H9 (cell line): ENCODE results near the gene GADD45GIP1. TPM values are rescaled to one million over a fixed set of nuclear protein-coding genes. Genes with fewer than 3 reads are reported as not detected.

Experiments used
- DNase-seq: peaks from one replicate; pipeline ENCODE4 v3.0.0-alpha.2; 2017
- H2AFZ ChIP-seq: one replicate; pipeline ENCODE4 v1.6.1; 2013; ENCODE audit warnings: mild to moderate bottlenecking, low read length, control low read depth, moderate library complexity
- H2AK5ac ChIP-seq: 2 replicates; pipeline ENCODE4 v1.6.1; 2013; ENCODE audit warnings: low read length, control low read depth, mixed read lengths; ENCODE audit not compliant: insufficient read length
- H2BK120ac ChIP-seq: one replicate; pipeline ENCODE4 v1.6.1; 2013; ENCODE audit warnings: low read depth, mild to moderate bottlenecking, low read length, control low read depth, inconsistent platforms; ENCODE audit not compliant: poor library complexity, severe bottlenecking
- H2BK12ac ChIP-seq: 2 replicates; pipeline ENCODE4 v1.6.1; 2013; ENCODE audit warnings: low read length, control low read depth, mixed read lengths, low read depth; ENCODE audit not compliant: insufficient read length
- H2BK15ac ChIP-seq: 2 replicates; pipeline ENCODE4 v1.6.1; 2013; ENCODE audit warnings: low read depth, low read length, control low read depth
- H2BK20ac ChIP-seq: one replicate; pipeline ENCODE4 v1.6.1; 2013; ENCODE audit warnings: low read depth, mild to moderate bottlenecking, low read length, control low read depth, inconsistent platforms; ENCODE audit not compliant: poor library complexity, severe bottlenecking
- H2BK5ac ChIP-seq: 2 replicates; pipeline ENCODE4 v1.6.1; 2013; ENCODE audit warnings: low read length, control low read depth, mixed read lengths; ENCODE audit not compliant: insufficient read length
- H3K14ac ChIP-seq: 2 replicates; pipeline ENCODE4 v1.6.1; 2013; ENCODE audit warnings: low read length, control low read depth; ENCODE audit not compliant: insufficient read depth
- H3K18ac ChIP-seq: 2 replicates; pipeline ENCODE4 v1.6.1; 2013; ENCODE audit warnings: low read depth, mild to moderate bottlenecking, mixed read lengths, low read length, control low read depth; ENCODE audit not compliant: insufficient read length
- H3K23ac ChIP-seq: 2 replicates; pipeline ENCODE4 v1.6.1; 2013; ENCODE audit warnings: low read length, control low read depth, mixed read lengths, low read depth; ENCODE audit not compliant: insufficient read length
- H3K23me2 ChIP-seq: 2 replicates; pipeline ENCODE4 v1.6.1; 2013; ENCODE audit warnings: low read depth, mild to moderate bottlenecking, mixed read lengths, low read length, control low read depth; ENCODE audit not compliant: insufficient read length, poor library complexity, severe bottlenecking
- H3K27ac ChIP-seq: 2 replicates; pipeline ENCODE4 v1.5.1; 2013; ENCODE audit warnings: low read length, control low read depth, mixed read lengths, low read depth; ENCODE audit not compliant: insufficient read length
- H3K27me3 ChIP-seq: 2 replicates; pipeline ENCODE4 v1.6.1; 2013; ENCODE audit warnings: low read length, control low read depth, inconsistent platforms; ENCODE audit not compliant: insufficient read depth
- H3K4ac ChIP-seq: 2 replicates; pipeline ENCODE4 v1.6.1; 2013; ENCODE audit warnings: low read depth, mild to moderate bottlenecking, control low read depth, inconsistent platforms, low read length, moderate library complexity
- H3K4me1 ChIP-seq: 2 replicates; pipeline ENCODE4 v1.6.1; 2013; ENCODE audit warnings: low read length, control low read depth, inconsistent platforms; ENCODE audit not compliant: insufficient read depth
- H3K4me2 ChIP-seq: 2 replicates; pipeline ENCODE4 v1.6.1; 2013; ENCODE audit warnings: low read length, control low read depth, mixed read lengths; ENCODE audit not compliant: insufficient read length, insufficient read depth
- H3K56ac ChIP-seq: 2 replicates; pipeline ENCODE4 v1.6.1; 2013; ENCODE audit warnings: low read depth, mild to moderate bottlenecking, mixed read lengths, low read length, control low read depth; ENCODE audit not compliant: insufficient read length
- H3K79me1 ChIP-seq: 2 replicates; pipeline ENCODE4 v1.6.1; 2013; ENCODE audit warnings: low read depth, mild to moderate bottlenecking, moderate library complexity, low read length, control low read depth, inconsistent platforms; ENCODE audit not compliant: insufficient read depth, poor library complexity, severe bottlenecking
- H3K79me2 ChIP-seq: 2 replicates; pipeline ENCODE4 v1.6.1; 2013; ENCODE audit warnings: low read length, control low read depth, inconsistent platforms; ENCODE audit not compliant: insufficient read depth
- H3K9ac ChIP-seq: 2 replicates; pipeline ENCODE4 v1.6.1; 2013; ENCODE audit warnings: low read length, control low read depth, mixed read lengths; ENCODE audit not compliant: insufficient read length; ENCODE audit errors: extremely low read depth
- H3K9me3 ChIP-seq: one replicate; pipeline ENCODE4 v1.6.1; 2013; ENCODE audit warnings: low read depth, low read length, inconsistent platforms; ENCODE audit not compliant: control insufficient read depth
- H3T11ph ChIP-seq: one replicate; pipeline ENCODE4 v1.6.1; 2013; ENCODE audit warnings: mild to moderate bottlenecking, low read length, control low read depth, inconsistent platforms
- H4K20me1 ChIP-seq: one replicate; pipeline ENCODE4 v1.6.1; 2013; ENCODE audit not compliant: control insufficient read depth, insufficient read length, insufficient read depth
- H4K5ac ChIP-seq: 2 replicates; pipeline ENCODE4 v1.6.1; 2013; ENCODE audit warnings: low read depth, mild to moderate bottlenecking, mixed read lengths, low read length, control low read depth; ENCODE audit not compliant: insufficient read length
- H4K8ac ChIP-seq: replicated peaks from 2 replicates; pipeline ENCODE4 v1.6.1; 2013; ENCODE audit warnings: low read length, control low read depth, mixed read lengths, low read depth; ENCODE audit not compliant: insufficient read length
- H4K91ac ChIP-seq: 2 replicates; pipeline ENCODE4 v1.6.1; 2013; ENCODE audit warnings: low read depth, mild to moderate bottlenecking, moderate library complexity, mixed read lengths, low read length, control low read depth; ENCODE audit not compliant: insufficient read length
- H3K27ac Mint-ChIP-seq, 3 experiments: 2 replicates in 2 of 3; 3 replicates in 1 of 3; pipeline ENCODE4 v1.8.0; 2020 to 2021; ENCODE audit warnings: mixed read lengths in 3 of 3, mild to moderate bottlenecking in 1 of 3, moderate library complexity in 1 of 3
- H3K27me3 Mint-ChIP-seq: 2 replicates; pipeline ENCODE4 v1.8.0; 2021; ENCODE audit warnings: low read depth, mild to moderate bottlenecking, moderate library complexity, mixed read lengths
- H3K36me3 Mint-ChIP-seq, 3 experiments: 2 replicates in 2 of 3; 3 replicates in 1 of 3; pipeline ENCODE4 v1.8.0; 2020 to 2021; ENCODE audit warnings: low read depth in 3 of 3, mixed read lengths in 3 of 3; ENCODE audit not compliant: insufficient read depth in 1 of 3
- H3K4me1 Mint-ChIP-seq, 2 experiments: 2 replicates each; pipeline ENCODE4 v1.8.0; 2020; ENCODE audit warnings: mixed read lengths in 2 of 2
- H3K4me3 Mint-ChIP-seq, 2 experiments: 2 replicates in 1 of 2; 3 replicates in 1 of 2; pipeline ENCODE4 v1.8.0; 2020 to 2021; ENCODE audit warnings: mild to moderate bottlenecking in 2 of 2, mixed read lengths in 2 of 2, moderate library complexity in 1 of 2
- H3K9me3 Mint-ChIP-seq, 2 experiments: 2 replicates in 1 of 2; 3 replicates in 1 of 2; pipeline ENCODE4 v1.8.0; 2020; ENCODE audit warnings: mild to moderate bottlenecking in 2 of 2, mixed read lengths in 2 of 2, moderate library complexity in 1 of 2
- CTCF ChIP-seq: fragments of 200-600 bp; sonication (generic); conservative IDR thresholded peaks from 3 replicates; pipeline ENCODE4 v1.8.0; 2021; ENCODE audit warnings: antibody characterized with exemption, mild to moderate bottlenecking
- WGBS: extraction: QIAGEN DNeasy Blood & Tissue Kit; methylation state at CpG from one replicate; pipeline ENCODE4 v1.1.7; 2013; ENCODE audit warnings: missing lambda C conversion rate, low lambda C conversion rate, mixed read lengths; ENCODE audit not compliant: insufficient read length; ENCODE audit errors: extremely low coverage; 5-methylcytosine and 5-hydroxymethylcytosine counted together
- total RNA-seq: library from RNA; stranded (reverse); gene quantifications from 2 replicates; pipeline ENCODE4 v1.2.1, GENCODE V29; 2021

GADD45GIP1 gene
- total RNA-seq, 1 experiment from 2014 or later: 44.5 TPM

- peaks cover 53% of the 10 kb centered on the region for H3K27me3 ChIP-seq
- H3K18ac ChIP-seq: no peak overlapping the region
- H2AK5ac ChIP-seq: no peak overlapping the region
- no peak overlapping the region for H2AFZ ChIP-seq
- Mint-ChIP-seq H3K4me1 (peaks cover 3 to 8% of the 10 kb centered on the region in 2 experiments), H3K36me3 (peaks cover 0 to 2% (median 0%) of the 10 kb centered on the region in 3 experiments; a peak in 1 of 7 replicates), H3K4me3 (no peak overlapping the region; a peak in 1 of 5 replicates), H3K27me3 (peaks cover 95% of the 10 kb centered on the region), H3K9me3 (peaks cover 2 to 9% of the 10 kb centered on the region in 2 experiments; a peak in 2 of 5 replicates), H3K27ac (no peak overlapping the region)
- H3K79me1 ChIP-seq: no peaks in the 10 kb centered on the region
- peaks cover 4% of the 10 kb centered on the region for H3K23me2 ChIP-seq
- H3T11ph ChIP-seq: no peak overlapping the region
- no peak overlapping the region for H4K8ac ChIP-seq
- no peak overlapping the region for H3K23ac ChIP-seq
- no peak for DNase-seq
- no peak overlapping the region for H3K56ac ChIP-seq
- H3K4me1 ChIP-seq: no peaks in the 10 kb centered on the region
- WGBS: no CpG with 5 or more reads among the region's 25 CpGs
- H3K27ac ChIP-seq: no peak overlapping the region
- H3K4ac ChIP-seq: no peak overlapping the region
- H2BK15ac ChIP-seq: no peak overlapping the region
- no peak overlapping the region for H3K14ac ChIP-seq
- no peak for TF ChIP-seq CTCF
- H2BK20ac ChIP-seq: no peak overlapping the region
- H2BK120ac ChIP-seq: no peak overlapping the region
- H3K9ac ChIP-seq: no peak overlapping the region
- no peak overlapping the region for H2BK12ac ChIP-seq
- no peaks in the 10 kb centered on the region for H3K79me2 ChIP-seq
- H2BK5ac ChIP-seq: no peak overlapping the region
- no peak overlapping the region for H4K5ac ChIP-seq
- no peak overlapping the region for H3K4me2 ChIP-seq
- H4K20me1 ChIP-seq: peaks cover 7% of the 10 kb centered on the region
- H4K91ac ChIP-seq: no peak overlapping the region
- H3K9me3 ChIP-seq: no peaks in the 10 kb centered on the region
Observed at GRCh38 chr19:12997179-12997966, 40.4 kb upstream of the GADD45GIP1 start.
